Measurements from ENCODE around the gene LRMDA. TPM values are rescaled to one million over a fixed set of nuclear protein-coding genes. Genes with fewer than 3 reads are reported as not detected.

Gene LRMDA
- polyA plus RNA-seq, 1 donor (not counting 4 experiments of a cell fraction or from before 2014, with no cell fraction given) = not detected

- no peak for DNase-seq (ENCODE audit: low read depth, low spot score)
- Histone ChIP-seq H3K36me3 (ENCODE audit: control insufficient read depth in 2 of 2, extremely low read depth in 1 of 2, insufficient read depth in 2 of 2, low read length in 2 of 2) (no peaks in the 10 kb centered on the region), H3K27ac (ENCODE audit: control insufficient read depth, insufficient read depth, low read length) (no peak overlapping the region), H3K4me2 (ENCODE audit: control insufficient read depth, extremely low read depth, insufficient read depth, low read depth, low read length) (no peak overlapping the region), H2AFZ (ENCODE audit: control insufficient read depth, low read length) (no peak overlapping the region), H3K79me2 (ENCODE audit: control insufficient read depth, insufficient read depth, low read length) (no peaks in the 10 kb centered on the region), H3K4me1 (ENCODE audit: control insufficient read depth, extremely low read depth, insufficient read depth, low read length) (no peaks in the 10 kb centered on the region), H3K27me3 (ENCODE audit: control insufficient read depth, extremely low read depth, insufficient read depth, low read length) (no peaks in the 10 kb centered on the region), H3K4me3 (ENCODE audit: control insufficient read depth in 2 of 3, extremely low read depth in 1 of 3, insufficient read depth in 2 of 3, low read depth in 1 of 3, low read length in 3 of 3) (no peak overlapping the region), H4K20me1 (ENCODE audit: control insufficient read depth, extremely low read depth, insufficient read depth, low read length) (no peaks in the 10 kb centered on the region), H3K9me3 (ENCODE audit: control insufficient read depth, low read depth, low read length) (no peaks in the 10 kb centered on the region), H3K9me1 (ENCODE audit: control insufficient read depth, extremely low read depth, insufficient read depth, low read length) (no peaks in the 10 kb centered on the region), H3K9ac (ENCODE audit: control insufficient read depth, extremely low read depth, insufficient read depth, low read length) (no peak overlapping the region)
- no peak for TF ChIP-seq EZH2 (IDR thresholded peaks at IDR 0.05; ENCODE audit: low read length)
- TF ChIP-seq CTCF (optimal IDR thresholded peaks at IDR 0.05 in 1 of 3, IDR thresholded peaks at IDR 0.05 in 1 of 3, conservative IDR thresholded peaks at IDR 0.05 in 1 of 3; ENCODE audit: extremely low read depth in 1 of 3, insufficient read depth in 2 of 3, low read length in 3 of 3) = no peak
- dilution Hi-C loops (cut with MboI; ENCODE audit: extremely low pct_ligation_motif_present, low sequenced_read_pairs) = no loop called here
- FAIRE-seq = no peak
These were observed 452.0 kb downstream of the LRMDA start for GRCh38 chr10:75883081-75884072.

DNA sequence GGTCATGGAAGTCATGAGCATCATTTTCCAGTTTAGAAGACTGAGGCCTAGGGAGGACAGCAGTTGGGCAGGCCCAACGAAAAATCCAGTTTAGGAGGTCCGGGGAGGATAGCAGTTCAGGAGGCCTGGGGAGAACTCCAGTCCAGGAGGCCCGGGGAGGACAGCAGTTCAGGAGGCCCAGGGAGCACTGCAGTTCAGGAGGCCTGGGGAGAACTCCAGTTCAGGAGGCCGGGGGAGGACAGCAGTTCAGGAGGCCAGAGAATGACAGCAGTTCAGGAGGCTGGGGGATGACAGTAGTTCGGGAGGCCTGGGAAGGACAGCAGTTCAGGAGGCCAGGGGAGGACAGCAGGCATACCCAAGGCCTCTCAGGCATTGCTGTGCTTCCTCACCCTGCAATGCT lies 453.4 kb downstream of the LRMDA start:
- no peak overlapping the region for H3K9ac ChIP-seq (ENCODE audit: control insufficient read depth, extremely low read depth, insufficient read depth, low read length)
- no peak for TF ChIP-seq EZH2 (IDR thresholded peaks at IDR 0.05; ENCODE audit: low read length)
- TF ChIP-seq CTCF (optimal IDR thresholded peaks at IDR 0.05 in 1 of 3, IDR thresholded peaks at IDR 0.05 in 1 of 3, conservative IDR thresholded peaks at IDR 0.05 in 1 of 3; ENCODE audit: extremely low read depth in 1 of 3, insufficient read depth in 2 of 3, low read length in 3 of 3) = no peak
- dilution Hi-C loops (cut with MboI; ENCODE audit: extremely low pct_ligation_motif_present, low sequenced_read_pairs) = no loop called here
- DNase-seq (ENCODE audit: low read depth, low spot score) (no peak), FAIRE-seq (no peak)
- H3K9me1 ChIP-seq (ENCODE audit: control insufficient read depth, extremely low read depth, insufficient read depth, low read length) = no peaks in the 10 kb centered on the region
- H3K4me1 ChIP-seq (ENCODE audit: control insufficient read depth, extremely low read depth, insufficient read depth, low read length) = peaks cover 9% of the 10 kb centered on the region
- no peak overlapping the region for H3K27ac ChIP-seq (ENCODE audit: control insufficient read depth, insufficient read depth, low read length)
- H2AFZ ChIP-seq (ENCODE audit: control insufficient read depth, low read length) = no peak overlapping the region
- H3K79me2 ChIP-seq (ENCODE audit: control insufficient read depth, insufficient read depth, low read length) = no peaks in the 10 kb centered on the region
- H3K4me2 ChIP-seq (ENCODE audit: control insufficient read depth, extremely low read depth, insufficient read depth, low read depth, low read length) = no peak overlapping the region
- no peaks in the 10 kb centered on the region for H4K20me1 ChIP-seq (ENCODE audit: control insufficient read depth, extremely low read depth, insufficient read depth, low read length)
- no peak overlapping the region for H3K4me3 ChIP-seq (ENCODE audit: control insufficient read depth in 2 of 3, extremely low read depth in 1 of 3, insufficient read depth in 2 of 3, low read depth in 1 of 3, low read length in 3 of 3)
- no peaks in the 10 kb centered on the region for H3K27me3 ChIP-seq (ENCODE audit: control insufficient read depth, extremely low read depth, insufficient read depth, low read length)
- no peaks in the 10 kb centered on the region for H3K9me3 ChIP-seq (ENCODE audit: control insufficient read depth, low read depth, low read length)
- no peaks in the 10 kb centered on the region for H3K36me3 ChIP-seq (ENCODE audit: control insufficient read depth in 2 of 2, extremely low read depth in 1 of 2, insufficient read depth in 2 of 2, low read length in 2 of 2)

Data from keratinocyte (primary cell).